GM19023 (cell line): ENCODE results near the gene CEACAM19.
"Not testable (repeated sequence)": the region's sequence is repeated elsewhere in the genome, so short reads cannot be mapped to it uniquely, and the experiment has no call there.

Experiments used
- ATAC-seq: cut with Tn5 transposase; IDR thresholded peaks from one replicate; pipeline ENCODE4 v1.9.1; 2021; ENCODE audit warnings: mild to moderate bottlenecking, moderate library complexity; ENCODE audit not compliant: unreplicated experiment

The CEACAM19 gene

DNA sequence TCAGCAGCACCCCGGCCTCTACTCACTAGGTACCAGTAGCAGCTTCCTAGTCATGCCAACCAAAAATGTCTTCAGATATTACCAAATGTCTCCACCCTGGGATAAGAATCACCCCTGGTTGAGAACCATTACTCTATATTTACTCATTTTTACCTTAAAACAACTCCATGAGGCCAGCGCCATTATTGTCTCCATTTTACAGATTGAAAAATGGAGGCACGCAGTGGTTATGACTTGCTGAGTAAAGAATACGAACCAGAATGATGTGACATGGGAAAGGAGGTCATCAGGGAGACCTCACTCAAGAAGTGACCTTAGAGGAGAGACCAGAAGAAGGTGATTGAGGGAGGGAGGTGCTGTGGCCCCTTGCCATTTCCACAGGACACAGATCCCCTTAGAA is 2.2 kb downstream of the CEACAM19 start:
- ATAC-seq: no peak

DNA sequence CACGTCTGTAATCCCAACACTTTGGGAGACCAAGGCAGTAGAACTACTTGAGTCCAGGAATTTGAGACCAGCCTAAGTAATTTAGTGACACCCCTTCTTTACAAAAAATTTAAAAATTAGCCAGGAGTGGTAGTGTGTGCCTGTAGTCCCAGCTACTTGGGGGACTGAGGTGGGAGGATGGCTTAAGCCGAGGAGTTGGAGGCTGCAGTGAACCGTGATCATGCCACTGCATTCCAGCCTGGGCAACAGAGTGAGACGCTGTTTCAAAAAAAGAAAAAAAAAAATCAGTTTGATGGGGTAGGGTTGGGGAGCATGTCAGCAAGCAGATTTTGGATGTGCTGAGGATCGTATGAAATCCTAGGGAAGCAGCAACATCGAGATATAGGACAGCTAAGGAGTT is 4.2 kb downstream of the CEACAM19 start:
- no peak for ATAC-seq

- no peak for ATAC-seq
Measured at GRCh38 chr19:44677019-44677811, 5.9 kb downstream of the CEACAM19 start.

GRCh38 chr19:44680536-44680935 is 9.3 kb downstream of the CEACAM19 start:
- ATAC-seq: no peak

- no peak for ATAC-seq
Measured at GRCh38 chr19:44681992-44682790, 10.9 kb downstream of the CEACAM19 start.

DNA sequence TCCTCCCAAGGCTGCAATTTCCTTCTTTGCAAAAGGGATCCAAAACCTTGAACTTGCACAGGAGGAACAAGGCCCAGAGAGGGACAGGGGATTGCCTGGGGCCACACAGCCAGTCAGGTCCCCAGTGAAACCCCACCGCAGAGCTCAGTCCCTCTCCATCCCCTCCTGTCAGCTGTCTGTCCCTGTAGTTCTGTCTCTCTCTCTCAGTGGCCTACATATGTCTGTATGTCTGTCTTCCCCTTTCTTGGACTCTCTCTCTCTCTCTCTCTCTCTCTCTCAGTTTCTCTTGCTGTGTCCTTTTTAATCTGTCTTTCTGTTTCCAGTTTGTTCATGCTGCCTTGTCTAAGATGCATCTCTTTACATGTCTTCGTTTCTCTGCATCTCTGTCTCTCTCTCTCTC is 11.5 kb downstream of the CEACAM19 start:
- no peak for ATAC-seq

DNA sequence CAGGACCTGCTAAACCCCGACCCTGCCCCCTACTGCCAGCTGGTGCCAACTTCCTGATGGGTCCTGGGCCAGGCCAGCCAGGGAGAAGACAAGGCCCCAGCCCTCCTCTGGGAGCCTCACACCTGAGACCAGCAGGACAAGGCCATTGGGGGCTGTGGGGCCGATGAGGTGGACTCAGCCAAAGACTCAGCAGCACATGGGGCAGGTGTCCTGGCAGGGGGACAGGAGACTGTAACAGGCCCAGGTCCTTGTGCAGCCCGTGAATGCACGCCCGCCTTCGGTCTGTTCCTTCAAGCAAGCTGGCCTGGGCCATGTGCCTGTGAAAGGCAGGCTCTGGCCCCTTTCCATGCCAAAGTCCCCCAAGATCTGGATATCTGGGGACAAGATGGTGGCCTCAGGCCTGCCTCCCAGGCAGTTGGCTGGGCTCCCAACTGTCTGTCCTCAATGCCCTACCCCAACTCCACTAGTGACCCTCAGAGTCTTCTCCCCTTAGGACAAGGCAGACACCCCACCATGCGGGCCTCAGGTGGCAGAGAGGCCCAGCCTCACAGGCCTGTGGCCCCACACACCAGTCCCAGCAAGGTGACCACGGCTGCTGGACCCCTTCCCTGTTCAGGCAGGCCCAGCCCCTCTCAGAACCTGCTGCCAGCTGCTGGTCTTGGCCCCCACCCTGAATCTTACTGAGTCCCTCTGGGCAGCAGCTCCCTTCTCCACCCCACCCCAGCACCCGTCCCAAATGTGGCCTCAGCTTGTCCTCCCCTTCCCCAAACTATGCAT is 12.3 kb downstream of the CEACAM19 start:
- ATAC-seq: no peak

- not testable (repeated sequence) for ATAC-seq
Measured at GRCh38 chr19:44684396-44684795, 13.1 kb downstream of the CEACAM19 start.

DNA sequence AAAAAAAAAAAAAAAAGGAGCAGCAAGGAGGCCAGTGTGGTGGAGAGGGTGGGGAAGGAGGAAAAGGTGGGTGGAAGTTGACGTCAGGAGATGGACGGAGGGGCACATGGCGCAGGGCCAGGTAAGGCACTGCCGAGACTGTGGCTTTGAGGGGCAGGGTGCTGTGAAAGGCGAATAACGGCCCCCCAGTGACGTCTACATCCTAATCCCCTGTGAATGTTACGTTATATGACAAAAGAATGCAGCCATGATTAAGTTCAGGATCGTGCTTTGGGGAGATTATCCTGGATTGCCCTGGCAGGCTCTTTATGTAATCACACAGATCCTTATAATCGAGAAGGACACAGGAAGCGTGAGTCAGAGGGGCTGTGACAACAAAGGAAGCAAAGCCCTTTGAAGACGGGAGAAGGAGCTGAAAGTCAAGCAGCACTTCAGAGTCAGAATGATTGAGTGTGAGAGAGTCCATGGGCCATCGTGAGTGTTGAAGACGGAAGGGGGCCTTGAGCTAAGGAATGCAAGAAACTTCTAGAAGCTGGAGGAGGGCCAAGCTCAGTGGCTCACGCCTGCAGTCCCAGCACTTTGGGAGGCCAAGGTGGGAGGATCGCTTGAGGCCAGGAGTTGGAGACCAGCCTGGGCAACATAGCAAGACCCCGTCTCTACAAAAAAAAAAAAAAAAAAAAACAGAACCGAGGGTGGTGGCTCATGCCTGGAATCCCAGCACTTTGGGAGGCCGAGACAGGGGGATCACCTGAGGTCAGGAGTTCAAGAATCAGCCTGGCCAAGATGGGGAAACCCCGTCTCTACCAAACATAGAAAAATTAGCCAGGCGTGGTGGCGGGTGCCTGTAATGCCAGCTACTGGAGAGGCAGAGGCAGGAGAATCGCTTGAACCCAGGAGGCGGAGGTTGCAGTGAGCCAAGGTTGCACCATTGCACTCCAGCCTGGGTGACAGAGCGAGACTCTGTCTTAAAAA is 13.9 kb downstream of the CEACAM19 start:
- ATAC-seq: no peak

GRCh38 chr19:44685877-44686276 is 14.6 kb downstream of the CEACAM19 start:
- ATAC-seq: no peak

GRCh38 chr19:44686896-44687295 is 15.6 kb downstream of the CEACAM19 start:
- no peak for ATAC-seq

DNA sequence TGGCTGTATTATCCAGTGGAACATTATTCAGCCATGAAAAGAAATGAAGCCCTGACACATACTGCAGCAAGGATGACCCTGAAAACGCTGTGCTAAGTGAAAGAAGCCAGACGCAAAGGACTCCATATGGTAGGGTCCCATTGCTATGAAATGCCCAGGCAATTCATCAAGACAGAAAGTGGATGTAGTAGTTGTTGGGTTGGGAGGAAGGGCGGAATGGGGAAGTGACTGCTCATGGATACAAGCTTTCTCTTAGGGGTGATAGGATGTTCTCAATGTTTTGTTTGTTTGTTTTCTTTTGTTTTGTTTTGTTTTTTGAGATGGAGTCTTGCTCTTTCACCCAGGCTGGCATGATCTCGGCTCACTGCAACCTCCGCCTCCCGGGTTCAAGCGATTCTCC is 16.6 kb downstream of the CEACAM19 start:
- ATAC-seq: no peak

- no peak for ATAC-seq
Measured at GRCh38 chr19:44689290-44690130, 18.2 kb downstream of the CEACAM19 start.

- no peak for ATAC-seq
Measured at GRCh38 chr19:44690131-44690440, 18.8 kb downstream of the CEACAM19 start.

DNA sequence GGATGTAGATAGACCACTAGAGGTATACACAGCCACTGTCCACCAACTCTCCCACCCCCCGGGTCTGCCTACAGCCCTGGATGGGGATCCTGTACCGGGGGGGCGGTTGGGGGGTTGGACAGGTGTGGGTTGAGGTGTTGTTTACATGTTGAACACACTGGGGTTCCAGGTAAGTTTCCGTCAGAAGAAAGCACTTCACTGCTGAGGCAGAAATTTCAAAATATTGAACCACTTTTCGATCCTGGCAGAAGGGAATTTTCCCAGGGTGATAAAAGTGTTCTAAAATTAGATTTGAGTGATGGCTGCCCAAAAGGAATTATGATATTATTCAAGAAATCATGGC is 21.1 kb downstream of the CEACAM19 start:
- ATAC-seq: no peak

DNA sequence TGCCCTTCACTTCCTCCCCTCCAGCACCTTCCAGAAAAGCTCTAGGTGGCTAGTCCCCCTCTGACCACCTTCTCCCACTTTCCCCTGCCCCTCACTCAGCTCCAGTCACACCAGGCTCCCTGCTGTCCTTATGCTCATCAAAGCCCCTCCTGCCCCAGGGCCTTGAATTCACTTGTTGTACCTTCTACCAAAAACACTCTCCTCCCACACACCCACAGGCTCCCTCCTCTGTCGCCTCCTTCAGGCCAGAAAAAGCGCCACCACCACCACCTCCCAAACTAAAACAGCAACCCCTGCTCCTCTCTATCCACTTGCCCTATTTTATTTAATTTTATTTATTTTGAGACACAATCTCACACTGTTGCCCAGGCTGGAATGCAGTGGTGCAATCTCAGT is 22.9 kb downstream of the CEACAM19 start:
- no peak for ATAC-seq

DNA sequence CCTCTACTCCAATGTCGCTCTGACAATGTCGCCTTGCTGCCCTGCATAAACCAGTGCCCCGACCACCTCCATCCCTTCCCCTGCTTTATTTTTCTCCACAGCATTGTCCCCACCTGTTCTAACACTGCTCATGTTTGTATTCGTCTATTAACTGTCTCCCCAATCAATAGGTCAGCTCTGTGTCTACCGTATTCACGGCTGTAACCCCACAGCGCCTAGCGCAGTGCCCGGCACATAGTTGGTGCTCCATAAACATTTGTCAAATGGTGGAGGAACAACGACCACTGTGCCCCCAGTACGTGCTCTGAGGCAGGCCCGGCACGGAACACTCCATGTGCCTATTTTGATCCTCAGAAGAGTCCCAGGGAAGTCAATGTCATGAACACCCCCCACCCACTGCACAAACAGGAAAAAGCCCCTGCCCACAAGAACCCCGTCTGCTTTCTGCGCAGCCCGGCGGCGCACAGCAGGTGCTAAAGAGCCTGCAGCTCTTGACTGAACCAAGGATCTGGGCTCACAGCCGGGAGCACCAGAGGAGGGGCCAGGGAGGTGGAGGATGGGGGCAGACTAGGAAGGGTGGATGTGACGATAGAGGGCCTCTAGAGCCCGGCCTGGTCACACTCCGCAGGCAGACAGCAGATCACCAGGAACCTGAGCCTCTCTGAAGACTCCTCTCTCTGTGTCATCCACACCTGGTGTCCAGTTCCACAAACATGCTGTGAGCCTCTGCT is 25.8 kb downstream of the CEACAM19 start:
- ATAC-seq: no peak

DNA sequence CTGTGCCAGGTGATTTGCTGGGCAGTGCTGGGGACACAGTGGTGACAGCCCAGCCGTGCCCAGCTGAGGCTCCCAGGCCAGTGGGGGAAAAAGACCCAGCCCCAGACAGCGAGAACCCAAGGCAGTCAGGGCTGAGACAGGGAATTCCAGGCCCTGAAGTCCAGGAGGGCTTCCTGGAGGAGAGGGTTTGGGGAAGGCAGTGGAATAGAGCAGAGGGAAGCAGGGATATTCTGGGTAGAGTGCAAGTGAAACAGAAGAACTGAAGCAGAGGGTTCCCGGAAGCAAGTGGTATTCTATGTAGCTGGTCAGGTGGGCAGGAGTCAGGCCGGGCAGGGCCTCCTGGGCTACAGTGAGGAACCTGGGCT is 26.4 kb downstream of the CEACAM19 start:
- ATAC-seq: no peak
